Glutamatergic neuron (in vitro differentiated cells): ENCODE data around the gene TMUB2. TPM values are rescaled to one million over a fixed set of nuclear protein-coding genes. Genes with fewer than 3 reads are reported as not detected.
"Not testable (repeated sequence)": the region's sequence is repeated elsewhere in the genome, so short reads cannot be mapped to it uniquely, and the experiment has no call there.

ENCODE experiments used
- DNase-seq: peaks from one replicate; pipeline ENCODE4 v3.0.0; 2022
- H3K27ac Mint-ChIP-seq: one replicate; pipeline ENCODE4 v1.8.0; 2020; ENCODE audit warnings: mild to moderate bottlenecking, mixed read lengths, inconsistent platforms; ENCODE audit not compliant: unreplicated experiment
- H3K27me3 Mint-ChIP-seq: one replicate; pipeline ENCODE4 v1.8.0; 2020; ENCODE audit warnings: mild to moderate bottlenecking, moderate library complexity, mixed read lengths, inconsistent platforms; ENCODE audit not compliant: unreplicated experiment
- H3K36me3 Mint-ChIP-seq: one replicate; pipeline ENCODE4 v1.8.0; 2020; ENCODE audit warnings: mild to moderate bottlenecking, mixed read lengths, inconsistent platforms; ENCODE audit not compliant: unreplicated experiment
- H3K4me1 Mint-ChIP-seq: one replicate; pipeline ENCODE4 v1.8.0; 2020; ENCODE audit warnings: mild to moderate bottlenecking, low read depth, mixed read lengths, inconsistent platforms; ENCODE audit not compliant: unreplicated experiment
- H3K4me3 Mint-ChIP-seq: one replicate; pipeline ENCODE4 v1.8.0; 2020; ENCODE audit warnings: mild to moderate bottlenecking, mixed read lengths, inconsistent platforms; ENCODE audit not compliant: unreplicated experiment
- H3K9me3 Mint-ChIP-seq: one replicate; pipeline ENCODE4 v1.8.0; 2020; ENCODE audit warnings: mild to moderate bottlenecking, moderate library complexity, mixed read lengths, inconsistent platforms; ENCODE audit not compliant: unreplicated experiment
- CTCF ChIP-seq: fragments of 200-600 bp; sonication (generic); IDR thresholded peaks from one replicate; pipeline ENCODE4 v1.5.0; 2021; ENCODE audit not compliant: partially characterized antibody, unreplicated experiment
- long read RNA-seq: library from polyadenylated mRNA; unstranded; transcript quantifications from one replicate; pipeline ENCODE4 v2.0.0, GENCODE V29; 2020; ENCODE audit not compliant: unreplicated experiment
- total RNA-seq: library from RNA; stranded (reverse); fragmentation: NEBNext Ultra II Directional; extraction: Animal tissue kit (Norgen Biotek cat#: 25700); gene quantifications from one replicate; pipeline ENCODE4 v1.2.1, GENCODE V29; 2021; ENCODE audit not compliant: unreplicated experiment

The TMUB2 gene
- 52.1 TPM for total RNA-seq
- long read RNA-seq, transcript TMUB2-201 (3 exons, 2,418 nt), result major isoform, 10 of 47 reads
- long read RNA-seq, partial matches to known transcripts, result 7 of 47 reads
- long read RNA-seq, other reads (novel, unspliced or antisense), result 22 of 47 reads

- Mint-ChIP-seq H3K4me1 (peaks cover 10% of the 10 kb centered on the region), H3K9me3 (peaks cover 9% of the 10 kb centered on the region), H3K27ac (peak within 1 kb of the TSS; percentile 95)
These were observed at the start of gene TMUB2 for GRCh38 chr17:44186307-44187130. TSS of gene TMUB2 (plus strand) at chr17:44186972. CDS start at chr17:44187709, 737 bp downstream.

GRCh38 chr17:44137891-44138709 is 48.7 kb upstream of the TMUB2 start:
- no peaks in the 10 kb centered on the region for H3K4me1 Mint-ChIP-seq
- H3K4me3 Mint-ChIP-seq, result peak overlapping the region; percentile 12
- no peak for TF ChIP-seq CTCF
- no peaks in the 10 kb centered on the region for H3K9me3 Mint-ChIP-seq
- H3K27ac Mint-ChIP-seq, result no peak overlapping the region
- peaks cover 2% of the 10 kb centered on the region for H3K27me3 Mint-ChIP-seq
- no peaks in the 10 kb centered on the region for H3K36me3 Mint-ChIP-seq
- DNase-seq, result peak; percentile 36

More at GRCh38 chr17:44186307-44187130, at the start of gene TMUB2:
- H3K4me3 Mint-ChIP-seq, result peak within 1 kb of the TSS; percentile 99
- TF ChIP-seq CTCF, result no peak
- peaks cover 5% of the 10 kb centered on the region for H3K36me3 Mint-ChIP-seq
- DNase-seq, result peak; percentile 99
- peaks cover 14% of the 10 kb centered on the region for H3K27me3 Mint-ChIP-seq

- H3K4me1 Mint-ChIP-seq, H3K27ac Mint-ChIP-seq, H3K36me3 Mint-ChIP-seq, H3K27me3 Mint-ChIP-seq, H3K4me3 Mint-ChIP-seq, H3K9me3 Mint-ChIP-seq, DNase-seq: not testable (repeated sequence)
These were observed 42.9 kb upstream of the TMUB2 start for GRCh38 chr17:44143921-44144320.

- no peak for TF ChIP-seq CTCF
- Mint-ChIP-seq H3K36me3 (no peaks in the 10 kb centered on the region), H3K9me3 (no peaks in the 10 kb centered on the region), H3K27me3 (peaks cover 1% of the 10 kb centered on the region), H3K27ac (peak overlapping the region; percentile 12), H3K4me3 (no peak overlapping the region), H3K4me1 (peaks cover 2% of the 10 kb centered on the region)
- DNase-seq, result no peak
These were observed 41.6 kb upstream of the TMUB2 start for GRCh38 chr17:44144966-44145739.
